Activated T-helper 1 cell treated with Interleukin-2 at 50 U/mL for 16 hours (primary cell): ENCODE data around the gene SFPQ.
"Not testable (repeated sequence)": the region's sequence is repeated elsewhere in the genome, so short reads cannot be mapped to it uniquely, and the experiment has no call there.

Experiments
- DNase-seq: peaks from one replicate; pipeline ENCODE4 v3.0.0-alpha.2; 2020; ENCODE audit warnings: low read depth

SFPQ gene

GRCh38 chr1:35137590-35137989 lies 55.4 kb downstream of the SFPQ start:
- DNase-seq: not testable (repeated sequence)

GRCh38 chr1:35136780-35137179 lies 56.2 kb downstream of the SFPQ start:
- no peak for DNase-seq
